K562 (cell line): ENCODE data around the gene CYB5R4. TPM values are rescaled to one million over a fixed set of nuclear protein-coding genes. Genes with fewer than 3 reads are reported as not detected.
A peak's percentile ranks its signal among the peaks of the same experiment; 100 is the strongest.

Source experiments
- ATAC-seq: fragments of 200-7000 bp; cut with Tn5 transposase; 3 replicates; pipeline ENCODE4 v1.9.1; 2020; ENCODE audit warnings: moderate library complexity
- BruUV-seq: library from RNA; stranded (reverse); fragments of 400-500 nt; replicated peaks from 2 replicates; lab custom pipeline; 2021; lab: Mats Ljungman, UMichigan
- CTCF ChIA-PET: fragments of 300-600 bp; formaldehyde crosslinking; extraction: SDS; loops from one replicate; lab custom pipeline; 2021; ENCODE audit warnings: low intra/inter-chr PET ratio; lab: Yijun Ruan, JAX
- POLR2A ChIA-PET: fragments of 300-600, 350-650 bp; sonication (Branson Sonifier 250); formaldehyde crosslinking; extraction: SDS; loops from one replicate; lab custom pipeline; 2021; ENCODE audit warnings: antibody characterized with exemption, inconsistent platforms; lab: Yijun Ruan, JAX
- DNase-seq, 4 experiments: peaks; one replicate each; pipeline versions ENCODE4 v3.0.0 to v3.0.0-alpha.2; 2011 to 2018; ENCODE audit warnings: low spot score in 3 of 4, mixed read lengths in 3 of 4; ENCODE audit errors: extremely low read depth in 1 of 4
- FAIRE-seq: peaks from 2 replicates; lab custom pipeline; 2011; peaks lifted over from hg19 to GRCh38; lab: Jason Lieb, UNC
- H2AFZ ChIP-seq: 2 replicates; pipeline ENCODE4 v1.6.0; 2011; ENCODE audit warnings: low read depth, low read length, control low read depth, inconsistent platforms
- H3K27ac ChIP-seq: fragments of 200-600 bp; 3 replicates; pipeline ENCODE4 v1.8.0; 2011; ENCODE audit warnings: low read depth, mild to moderate bottlenecking, control low read depth, inconsistent platforms, low read length, moderate library complexity, mixed read lengths; ENCODE audit errors: extremely low read depth
- H3K27me3 ChIP-seq, 2 experiments: fragments of 300-600 bp in 1 of 2; 2 replicates in 1 of 2; 3 replicates in 1 of 2; pipeline versions ENCODE4 v1.6.0 to v1.8.0; 2011; ENCODE audit warnings: inconsistent platforms in 2 of 2, low read length in 2 of 2, mild to moderate bottlenecking in 1 of 2, mixed read lengths in 1 of 2, moderate library complexity in 1 of 2; ENCODE audit not compliant: control insufficient read depth in 2 of 2, insufficient read depth in 2 of 2
- H3K36me3 ChIP-seq: fragments of 300-600 bp; 3 replicates; pipeline ENCODE4 v1.8.0; 2011; ENCODE audit warnings: mild to moderate bottlenecking, low read length, inconsistent platforms; ENCODE audit not compliant: control insufficient read depth, insufficient read depth
- H3K4me1 ChIP-seq, 2 experiments: fragments of 200-600 bp in 1 of 2; replicated peaks in 1 of 2; 2 replicates in 1 of 2; 3 replicates in 1 of 2; pipeline versions ENCODE4 v1.5.1 to v1.8.0; 2011; ENCODE audit warnings: inconsistent platforms in 2 of 2, low read length in 2 of 2, mild to moderate bottlenecking in 1 of 2, mixed read lengths in 1 of 2, moderate library complexity in 1 of 2; ENCODE audit not compliant: control insufficient read depth in 2 of 2, insufficient read depth in 2 of 2
- H3K4me2 ChIP-seq: 2 replicates; pipeline ENCODE4 v1.6.1; 2011; ENCODE audit warnings: low read length, control low read depth, inconsistent platforms, mixed read lengths; ENCODE audit not compliant: insufficient read depth
- H3K4me3 ChIP-seq: fragments of 200-600 bp; sonication (generic), shearing (Covaris generic); 2 replicates; pipeline ENCODE4 v1.5.1; 2016; ENCODE audit warnings: control low read depth, inconsistent platforms
- H3K79me2 ChIP-seq: fragments of 200-600 bp; 3 replicates; pipeline ENCODE4 v1.8.0; 2011; ENCODE audit warnings: low read length, inconsistent platforms; ENCODE audit not compliant: control insufficient read depth, insufficient read depth
- H3K9ac ChIP-seq, 2 experiments: 2 replicates each; pipeline versions ENCODE4 v1.6.0 to v1.6.1; 2011; ENCODE audit warnings: low read depth in 2 of 2, low read length in 2 of 2, control low read depth in 1 of 2, inconsistent platforms in 1 of 2, mild to moderate bottlenecking in 1 of 2, mixed read lengths in 1 of 2; ENCODE audit not compliant: insufficient read depth in 1 of 2
- H3K9me1 ChIP-seq: one replicate; pipeline ENCODE4 v1.6.0; 2011; ENCODE audit warnings: inconsistent platforms, mild to moderate bottlenecking, low read length, moderate library complexity; ENCODE audit not compliant: control insufficient read depth, insufficient read depth
- H3K9me3 ChIP-seq: replicated peaks from 2 replicates; pipeline ENCODE4 v1.5.1; 2011; ENCODE audit warnings: low read depth, low read length, inconsistent platforms; ENCODE audit not compliant: control insufficient read depth, insufficient read depth
- H4K20me1 ChIP-seq: replicated peaks from 2 replicates; pipeline ENCODE4 v1.6.1; 2011; ENCODE audit warnings: low read length, inconsistent platforms, mixed read lengths; ENCODE audit not compliant: control insufficient read depth, insufficient read depth
- ATF3 ChIP-seq, 2 experiments: fragments of 450-650 bp in 1 of 2; sonication (generic) in 1 of 2; formaldehyde crosslinking in 1 of 2; IDR thresholded peaks in 1 of 2; conservative IDR thresholded peaks in 1 of 2; 2 replicates each; pipeline versions ENCODE4 v1.6.1 to v1.8.1; 2016 to 2023; ENCODE audit warnings: mild to moderate bottlenecking in 2 of 2, moderate library complexity in 2 of 2, inconsistent platforms in 1 of 2, missing genetic modification reagents in 1 of 2
- CEBPG ChIP-seq, 3 experiments: fragments of 200-800 bp in 1 of 3; sonication (Bioruptor generic) in 1 of 3; sonication (generic) in 1 of 3; formaldehyde crosslinking in 1 of 3; IDR thresholded peaks in 2 of 3; conservative IDR thresholded peaks in 1 of 3; 2 replicates each; pipeline versions ENCODE4 v1.6.1 to v1.8.0; 2016 to 2022; ENCODE audit warnings: missing compliant biosample characterization in 2 of 3, missing genetic modification characterization in 2 of 3, mild to moderate bottlenecking in 1 of 3, missing genetic modification reagents in 1 of 3
- NELFE ChIP-seq: IDR thresholded peaks from 2 replicates; pipeline ENCODE4 v1.6.1; 2011; ENCODE audit warnings: mild to moderate bottlenecking; ENCODE audit not compliant: insufficient read depth, insufficient read length
- ZNF589 ChIP-seq: fragments of 200-800 bp; sonication (Bioruptor generic); IDR thresholded peaks from 2 replicates; pipeline ENCODE4 v1.6.1; 2016; ENCODE audit warnings: low read depth, missing genetic modification characterization, missing compliant biosample characterization
- WGBS: fragments of 100-300 bp; shearing (Covaris generic); methylation state at CpG from one replicate; pipeline ENCODE4 v1.1.6; 2016; ENCODE audit warnings: low coverage, mixed read lengths; ENCODE audit not compliant: insufficient coverage; ENCODE audit errors: missing lambda C conversion rate; 5-methylcytosine and 5-hydroxymethylcytosine counted together
- in situ Hi-C: fragments of 300-500 bp; cut with MboI; formaldehyde crosslinking; loops from 4 replicates; pipeline ENCODE4 v1.15.0; 2018; ENCODE audit warnings: inconsistent platforms, mixed read lengths
- intact Hi-C: fragments of 100-400 bp; cut with micrococcal nuclease; formaldehyde crosslinking; loops from 2 replicates; pipeline ENCODE4 v1.14.2; 2022
- polyA plus RNA-seq, 8 experiments: library from polyadenylated mRNA; depleted of rRNA in 4 of 8; stranded (reverse) in 5 of 8; unstranded in 3 of 8; fragments of >200 nt; fragmentation: Nextera tagmentation in 2 of 8; fragmentation: Illumina TruSeq in 1 of 8; extraction: Ambion mirVana in 2 of 8; extraction: Trizol in 1 of 8; gene quantifications; 2 replicates each; pipeline versions ENCODE4 v1.2.1 to v1.2.3, GENCODE V29; 2011 to 2014; ENCODE audit warnings: inconsistent platforms in 1 of 8, missing spikeins in 1 of 8
- total RNA-seq, 7 experiments: library from RNA; depleted of rRNA in 6 of 7; stranded (reverse); fragments of >200 nt in 6 of 7; fragmentation: Illumina TruSeq in 2 of 7; extraction: Trizol in 2 of 7; gene quantifications; 2 replicates each; pipeline versions ENCODE4 v1.2.1 to v1.2.3, GENCODE V29; 2011 to 2021; ENCODE audit warnings: low replicate concordance in 1 of 7

Gene CYB5R4
- total and polyA plus RNA-seq, 9 of the 15 experiments (the other 6 are each of a cell fraction or from before 2014, with no cell fraction given), result 5.9 to 23.1 (median 19.0) TPM

DNA sequence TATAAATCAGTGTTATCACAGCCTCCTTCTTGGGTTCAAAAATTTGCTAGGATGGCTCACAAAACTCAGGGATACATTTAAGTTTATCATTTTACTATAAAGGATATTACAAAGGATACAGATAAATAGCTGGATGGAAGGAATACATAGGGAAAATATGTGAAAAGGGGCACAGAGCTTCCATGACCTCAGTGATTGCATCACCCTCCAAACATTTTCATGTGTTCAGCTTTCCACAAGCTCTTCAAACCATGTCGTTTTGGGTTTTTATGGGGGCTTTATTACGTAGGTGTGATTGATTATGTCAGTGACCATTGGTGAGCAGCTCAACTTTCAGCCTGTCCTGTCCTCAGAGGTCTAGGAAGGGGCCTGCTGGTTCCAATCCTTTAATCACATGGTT lies 68.0 kb downstream of the CYB5R4 start:
- TF ChIP-seq ATF3 (IDR thresholded peaks at IDR 0.05), result peak; percentile 71
- TF ChIP-seq ATF3 (CRISPR knock-in tag; conservative IDR thresholded peaks at IDR 0.05), result no peak
- TF ChIP-seq NELFE, result no peak
- peak; percentile 19; the same call in 1 of the 2 replicates for TF ChIP-seq CEBPG (CRISPR knock-in tag; IDR thresholded peaks at IDR 0.05)
- TF ChIP-seq CEBPG (tag; conservative IDR thresholded peaks at IDR 0.05 in 1 of 2, IDR thresholded peaks at IDR 0.05 in 1 of 2), result peak; percentile 26 to 57; a peak in 2 of 4 replicates
- TF ChIP-seq ZNF589 (CRISPR knock-in tag), result no peak
- H4K20me1 ChIP-seq, result no peaks in the 10 kb centered on the region
- no peaks in the 10 kb centered on the region for H3K9me1 ChIP-seq
- CTCF ChIA-PET, result no interaction called here
- WGBS, result 54% methylated on average over 2 of the region's 2 CpGs
- H3K4me2 ChIP-seq, result no peak overlapping the region
- POLR2A ChIA-PET, result interaction anchor here (0.5 to 1.5 kb wide), 3 partner anchors 26 to 429 kb away, joined by 3 read pairs; no protein-coding TSS in a partner anchor
- no peak for ATAC-seq
- DNase-seq, result no peak
- in situ Hi-C loops, result no loop called here
- H3K4me3 ChIP-seq, result no peak overlapping the region
- no TSS peak for BruUV-seq
- no peaks in the 10 kb centered on the region for H3K79me2 ChIP-seq
- H3K9ac ChIP-seq, result no peak overlapping the region
- no peaks in the 10 kb centered on the region for H3K9me3 ChIP-seq
- intact Hi-C loops, result no loop called here
- peaks cover 25% of the 10 kb centered on the region for H3K36me3 ChIP-seq
- H2AFZ ChIP-seq, result no peak overlapping the region
- no peaks in the 10 kb centered on the region for H3K4me1 ChIP-seq
- no peak overlapping the region for H3K27ac ChIP-seq
- no peak for FAIRE-seq
- H3K27me3 ChIP-seq, result no peaks in the 10 kb centered on the region
